ENCODE results near the gene ZDHHC12. TPM values are rescaled to one million over a fixed set of nuclear protein-coding genes. Genes with fewer than 3 reads are reported as not detected.

Gene ZDHHC12
- total and polyA plus RNA-seq, 11 donors = 5.1 to 29.8 (median 10.9) TPM

DNA sequence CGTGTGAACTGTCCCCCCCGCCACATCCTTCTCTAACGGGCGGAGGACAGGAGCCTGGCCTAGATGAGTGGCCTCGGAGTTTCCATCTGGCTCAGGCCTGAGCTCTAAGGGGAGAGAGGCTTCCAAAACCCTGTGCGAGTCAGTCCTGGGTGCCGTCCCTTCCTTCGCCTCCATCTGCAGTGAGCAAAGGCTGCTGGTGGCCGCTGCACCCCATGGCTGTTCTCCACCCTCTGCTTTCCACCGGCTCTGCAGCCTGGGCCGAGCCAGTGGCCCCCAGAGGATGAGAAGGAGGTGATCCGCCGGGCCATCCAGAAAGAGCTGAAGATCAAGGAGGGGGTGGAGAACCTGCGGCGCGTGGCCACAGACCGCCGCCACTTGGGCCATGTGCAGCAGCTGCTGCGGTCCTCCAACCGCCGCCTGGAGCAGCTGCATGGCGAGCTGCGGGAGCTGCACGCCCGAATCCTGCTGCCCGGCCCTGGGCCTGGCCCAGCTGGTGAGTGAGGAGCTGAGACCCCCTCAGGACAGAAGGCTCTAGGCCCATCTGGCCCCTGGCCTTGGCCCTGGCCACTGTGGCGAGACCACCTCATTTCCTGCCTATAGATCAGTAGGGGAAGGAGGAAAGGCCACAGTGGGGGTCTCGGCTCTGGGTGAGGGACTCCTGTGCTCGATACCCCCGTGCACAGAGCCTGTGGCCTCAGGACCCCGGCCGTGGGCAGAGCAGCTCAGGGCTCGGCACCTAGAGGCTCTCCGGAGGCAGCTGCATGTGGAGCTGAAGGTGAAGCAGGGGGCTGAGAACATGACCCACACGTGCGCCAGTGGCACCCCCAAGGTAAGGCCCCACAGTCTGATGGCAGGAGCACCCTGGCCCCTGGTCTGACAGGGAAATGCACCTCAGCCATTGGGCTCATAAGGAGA lies 18.6 kb downstream of the ZDHHC12 start:
- Histone ChIP-seq H3K27me3 (no peaks in the 10 kb centered on the region), H3K9me3 (no peaks in the 10 kb centered on the region), H3K36me3 (peaks cover 0 to 7% (median 0%) of the 10 kb centered on the region in 9 donors), H3K4me1 (peaks cover 0 to 28% (median 6%) of the 10 kb centered on the region in 12 donors), H3K4me3 (no peak overlapping the region), H3K27ac (peak overlapping the region in 10 of 12 donors; percentile 8 to 96 (median 93))
- TF ChIP-seq CTCF (IDR thresholded peaks at IDR 0.05) = no peak
- TF ChIP-seq POLR2A (IDR thresholded peaks at IDR 0.05) = no peak
- 86 to 90% (median 88%) methylated on average over 27 to 36 of the region's 36 CpGs for WGBS, 4 donors
- ATAC-seq = no peak
- DNase-seq = peak in 2 of 5 donors; percentile 19 to 36
- intact Hi-C loops (cut with DNase I) = loop anchor here in 2 of 10 donors (2.0 kb wide), 2 partner anchors 17 to 19 kb away; partner anchors contain the start of gene ZDHHC12 (in 1 of the 2)

DNA sequence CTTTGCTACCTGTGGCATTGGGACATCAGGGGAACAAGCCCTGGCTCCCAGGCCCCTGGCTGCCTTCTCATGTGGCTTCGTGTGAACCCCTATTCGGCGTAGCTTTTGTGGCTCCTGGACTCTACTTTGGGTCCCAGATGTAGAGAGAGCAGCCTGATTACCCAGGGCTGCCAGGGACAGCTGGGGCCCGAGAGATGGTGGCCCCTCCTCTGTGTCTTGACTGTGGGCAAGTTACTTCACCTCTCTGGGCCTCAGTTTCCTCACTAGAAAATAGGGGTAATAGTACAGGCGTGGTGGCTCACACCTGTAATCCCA lies 19.6 kb downstream of the ZDHHC12 start:
- no peak for DNase-seq
- 71 to 100% (median 81%) methylated on average over 1 to 5 of the region's 5 CpGs for WGBS, 4 donors
- no peak for ATAC-seq
- TF ChIP-seq POLR2A (IDR thresholded peaks at IDR 0.05) (no peak), CTCF (IDR thresholded peaks at IDR 0.05) (no peak)
- peak overlapping the region in 9 of 12 donors; percentile 61 to 97 (median 78) for H3K4me3 ChIP-seq
- no peaks in the 10 kb centered on the region for H3K27me3 ChIP-seq
- intact Hi-C loops (cut with DNase I) = loop anchor here in 3 of 10 donors (2.0 to 5.0 kb wide), 4 partner anchors 18 to 83 kb away; partner anchors contain the start of genes TBC1D13 (in 1 of the 3), ZDHHC12 (in 1 of the 3) and ZER1 (in 1 of the 3)
- peaks cover 0 to 28% (median 6%) of the 10 kb centered on the region in 12 donors for H3K4me1 ChIP-seq
- peaks cover 0 to 7% (median 0%) of the 10 kb centered on the region in 9 donors for H3K36me3 ChIP-seq
- H3K27ac ChIP-seq = peak overlapping the region; percentile 76 to 96 (median 91)
- H3K9me3 ChIP-seq = no peaks in the 10 kb centered on the region

DNA sequence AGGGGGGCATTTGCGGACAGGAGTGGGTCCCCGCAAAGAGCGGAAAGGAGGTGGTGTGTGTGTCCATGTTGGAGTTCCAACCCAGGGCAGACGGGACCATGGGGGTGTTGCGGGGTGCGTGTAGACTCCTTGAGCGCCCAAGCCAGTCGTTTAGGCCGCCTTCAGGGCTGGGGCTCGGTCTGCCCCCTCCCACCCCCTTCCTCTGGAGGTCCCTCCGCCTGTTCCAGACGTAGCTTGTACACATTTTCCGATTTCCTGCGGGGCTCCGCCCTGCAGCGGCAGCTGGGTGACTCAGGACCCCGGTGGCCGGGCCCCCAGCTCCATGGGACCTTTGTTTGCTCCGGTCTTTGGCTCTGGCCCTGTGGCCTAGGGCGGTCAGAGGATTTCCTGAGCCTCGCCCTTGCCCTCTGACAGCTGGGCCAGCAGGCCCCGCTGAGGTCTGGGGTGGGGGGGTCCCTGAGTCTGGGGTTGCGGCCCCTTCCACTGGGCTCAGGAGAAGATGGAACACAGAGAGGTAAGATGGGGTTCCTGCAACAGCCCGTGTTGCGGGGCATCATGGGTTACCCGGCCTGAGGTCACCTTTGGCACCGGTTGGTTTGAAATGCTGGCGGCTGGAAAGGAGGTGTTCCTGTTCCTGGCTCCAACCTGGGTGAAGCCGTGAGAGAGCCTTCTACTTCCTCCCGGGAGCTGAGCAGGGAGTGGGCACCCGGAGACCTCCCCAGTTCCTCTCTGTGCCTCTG lies 20.1 kb downstream of the ZDHHC12 start:
- ATAC-seq (peak; percentile 51 to 90 (median 66)), DNase-seq (peak; percentile 73 to 83 (median 80))
- Histone ChIP-seq H3K9me3 (no peaks in the 10 kb centered on the region), H3K4me3 (peak overlapping the region in 11 of 12 donors; percentile 61 to 97 (median 78)), H3K36me3 (peaks cover 0 to 7% (median 0%) of the 10 kb centered on the region in 9 donors), H3K4me1 (peaks cover 0 to 28% (median 6%) of the 10 kb centered on the region in 12 donors), H3K27me3 (no peaks in the 10 kb centered on the region), H3K27ac (peak overlapping the region; percentile 80 to 96 (median 91))
- no peak for TF ChIP-seq CTCF (IDR thresholded peaks at IDR 0.05)
- TF ChIP-seq POLR2A (IDR thresholded peaks at IDR 0.05) = peak in 1 of 2 donors; percentile 38
- 60 to 68% (median 67%) methylated on average over 27 to 31 of the region's 31 CpGs for WGBS, 4 donors
- intact Hi-C loops (cut with DNase I) = loop anchor here in 3 of 10 donors (2.0 to 5.0 kb wide), 4 partner anchors 19 to 84 kb away; partner anchors contain the start of genes TBC1D13 (in 1 of the 3), ZDHHC12 (in 1 of the 3) and ZER1 (in 1 of the 3)

Data from heart left ventricle (tissue), 16 donors.